Epithelial cell of esophagus (primary cell): ENCODE measurements around the gene ARAF.
"Not testable (repeated sequence)": the region's sequence is repeated elsewhere in the genome, so short reads cannot be mapped to it uniquely, and the experiment has no call there.

ENCODE experiments used
- DNase-seq: peaks from one replicate; pipeline ENCODE4 v3.0.0; 2010; ENCODE audit warnings: low read depth
- H3K4me3 ChIP-seq: 2 replicates; pipeline ENCODE4 v1.5.1; 2011; ENCODE audit warnings: mild to moderate bottlenecking, low read length, control low read depth
- CTCF ChIP-seq: IDR thresholded peaks from 2 replicates; pipeline ENCODE4 v1.5.1; 2011; ENCODE audit warnings: low read depth, mild to moderate bottlenecking, low read length, control low read depth, inconsistent platforms; ENCODE audit not compliant: insufficient read depth; ENCODE audit errors: missing control alignments

The ARAF gene

GRCh38 chrX:47595716-47596251, 34.8 kb downstream of the ARAF start:
- H3K4me3 ChIP-seq, result no peak overlapping the region
- no peak for TF ChIP-seq CTCF
- DNase-seq, result peak; percentile 13

GRCh38 chrX:47596256-47596655, 35.3 kb downstream of the ARAF start:
- DNase-seq, result no peak
- H3K4me3 ChIP-seq, result no peak overlapping the region
- TF ChIP-seq CTCF, result no peak

GRCh38 chrX:47597222-47597621, 36.2 kb downstream of the ARAF start:
- no peak overlapping the region for H3K4me3 ChIP-seq
- TF ChIP-seq CTCF, result no peak
- no peak for DNase-seq

- DNase-seq, H3K4me3 ChIP-seq: not testable (repeated sequence)
Measured at GRCh38 chrX:47603125-47603524, 42.1 kb downstream of the ARAF start.

GRCh38 chrX:47605024-47605423, 44.0 kb downstream of the ARAF start:
- DNase-seq, result no peak
- H3K4me3 ChIP-seq, result no peak overlapping the region
- no peak for TF ChIP-seq CTCF

- DNase-seq, result no peak
- H3K4me3 ChIP-seq, result no peak overlapping the region
- TF ChIP-seq CTCF, result no peak
Measured at GRCh38 chrX:47607091-47607490, 46.1 kb downstream of the ARAF start.

- no peak overlapping the region for H3K4me3 ChIP-seq
- no peak for TF ChIP-seq CTCF
- no peak for DNase-seq
Measured at GRCh38 chrX:47608130-47608810, 47.3 kb downstream of the ARAF start.
